ENCODE measurements around the gene HOXB2. TPM values are rescaled to one million over a fixed set of nuclear protein-coding genes. Genes with fewer than 3 reads are reported as not detected.

Gene HOXB2
- total RNA-seq, 1 experiment from 2014 or later, result not detected

- H3K9ac ChIP-seq (ENCODE audit: extremely low read depth, insufficient read length, low read length), result no peak overlapping the region
- H2BK120ac ChIP-seq (ENCODE audit: low read depth, low read length, poor library complexity, severe bottlenecking), result no peak overlapping the region
- no peak overlapping the region for H2BK12ac ChIP-seq (ENCODE audit: insufficient read length, low read depth, low read length)
- Mint-ChIP-seq H3K9me3 (peaks cover 9 to 17% of the 10 kb centered on the region in 2 experiments; a peak in 4 of 5 replicates), H3K27ac (no peak overlapping the region), H3K27me3 (ENCODE audit: low read depth) (peaks cover 100% of the 10 kb centered on the region), H3K4me3 (no peak overlapping the region), H3K36me3 (ENCODE audit: insufficient read depth in 1 of 3, low read depth in 3 of 3) (no peaks in the 10 kb centered on the region), H3K4me1 (peaks cover 36 to 61% of the 10 kb centered on the region in 2 experiments)
- no peak overlapping the region for H3K14ac ChIP-seq (ENCODE audit: insufficient read depth, low read length)
- H3K79me2 ChIP-seq (ENCODE audit: insufficient read depth, low read length), result no peaks in the 10 kb centered on the region
- no peak overlapping the region for H2AFZ ChIP-seq (ENCODE audit: low read length)
- no peak overlapping the region for H3K56ac ChIP-seq (ENCODE audit: insufficient read length, low read depth, low read length)
- H4K20me1 ChIP-seq (ENCODE audit: control insufficient read depth, insufficient read depth, insufficient read length), result peaks cover 3% of the 10 kb centered on the region
- H3K27me3 ChIP-seq (ENCODE audit: insufficient read depth, low read length), result peaks cover 91% of the 10 kb centered on the region
- no peak for TF ChIP-seq CTCF (conservative IDR thresholded peaks at IDR 0.05)
- no peaks in the 10 kb centered on the region for H3K23me2 ChIP-seq (ENCODE audit: insufficient read length, low read depth, low read length, poor library complexity, severe bottlenecking)
- no CpG with 5 or more reads among the region's 6 CpGs for WGBS (ENCODE audit: extremely low coverage, insufficient read length, low lambda C conversion rate)
- H3K23ac ChIP-seq (ENCODE audit: insufficient read length, low read depth, low read length), result no peak overlapping the region
- H3K4ac ChIP-seq (ENCODE audit: low read depth, low read length), result no peak overlapping the region
- H2BK15ac ChIP-seq (ENCODE audit: low read depth, low read length), result no peak overlapping the region
- H4K5ac ChIP-seq (ENCODE audit: insufficient read length, low read depth, low read length), result no peak overlapping the region
- H3K4me2 ChIP-seq (ENCODE audit: insufficient read depth, insufficient read length, low read length), result no peak overlapping the region
- no peak overlapping the region for H3K18ac ChIP-seq (ENCODE audit: insufficient read length, low read depth, low read length)
- H3K27ac ChIP-seq (ENCODE audit: insufficient read length, low read depth, low read length), result no peak overlapping the region
- H3T11ph ChIP-seq (ENCODE audit: low read length), result no peak overlapping the region
- no peak overlapping the region for H2BK20ac ChIP-seq (ENCODE audit: low read depth, low read length, poor library complexity, severe bottlenecking)
- no peak overlapping the region for H2BK5ac ChIP-seq (ENCODE audit: insufficient read length, low read length)
- no peaks in the 10 kb centered on the region for H3K9me3 ChIP-seq (ENCODE audit: control insufficient read depth, low read depth, low read length)
- no peak for DNase-seq
- no peaks in the 10 kb centered on the region for H3K79me1 ChIP-seq (ENCODE audit: insufficient read depth, low read depth, low read length, poor library complexity, severe bottlenecking)
- H2AK5ac ChIP-seq (ENCODE audit: insufficient read length, low read length), result no peak overlapping the region
- H4K91ac ChIP-seq (ENCODE audit: insufficient read length, low read depth, low read length), result no peak overlapping the region
- H3K4me1 ChIP-seq (ENCODE audit: insufficient read depth, low read length), result peaks cover 3% of the 10 kb centered on the region; the same call in 1 of the 2 replicates
- H4K8ac ChIP-seq (replicated peaks; ENCODE audit: insufficient read length, low read depth, low read length), result no peak overlapping the region
Observed at GRCh38 chr17:48548523-48549280, 3.8 kb upstream of the HOXB2 start.
